Gastrocnemius medialis (tissue), 4 donors: ENCODE results near the gene HSD11B2.

Source experiments
- CTCF ChIP-seq, 5 experiments: fragments of 450-650 bp in 3 of 5; fragments of 200-600 bp in 2 of 5; sonication (generic) in 2 of 5; IDR thresholded peaks in 4 of 5; conservative IDR thresholded peaks in 1 of 5; 1 replicate in 4 of 5; 2 replicates in 1 of 5; pipeline ENCODE4 v1.5.1; 2016 to 2019; ENCODE audit warnings: antibody characterized with exemption in 5 of 5, mild to moderate bottlenecking in 3 of 5, moderate library complexity in 3 of 5
- POLR2A ChIP-seq, 2 donors: fragments of 450-650 bp; IDR thresholded peaks; one replicate each; pipeline ENCODE4 v1.6.1; 2017; ENCODE audit warnings: antibody characterized with exemption in 2 of 2, mild to moderate bottlenecking in 2 of 2, moderate library complexity in 2 of 2

DNA sequence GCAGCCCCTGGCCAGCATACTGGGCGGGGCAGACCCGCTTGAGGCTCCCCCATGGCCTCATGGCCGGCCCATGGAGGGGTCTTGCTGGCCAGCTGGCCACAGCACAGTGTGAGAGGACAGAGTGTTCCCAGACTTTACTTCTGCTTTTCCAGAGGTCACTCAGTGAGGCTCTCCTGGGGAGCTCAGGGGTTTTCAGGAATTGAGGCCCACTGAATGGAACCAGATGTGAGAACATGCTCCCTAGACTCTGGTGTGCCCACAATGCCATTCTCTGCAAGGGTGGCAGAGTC lies 28.9 kb downstream of the HSD11B2 start:
- no peak for TF ChIP-seq CTCF (IDR thresholded peaks at IDR 0.05 in 4 of 5, conservative IDR thresholded peaks at IDR 0.05 in 1 of 5)
- no peak for TF ChIP-seq POLR2A (IDR thresholded peaks at IDR 0.05)
